ENCODE data around the gene MCL1. TPM values are rescaled to one million over a fixed set of nuclear protein-coding genes. Genes with fewer than 3 reads are reported as not detected.

MCL1 gene
- total and polyA plus RNA-seq, 12 donors: 57.4 to 299 (median 192) TPM

- intact Hi-C loops (cut with DNase I): loop anchor here in 1 of 2 donors (10.0 kb wide), 1 partner anchor 262 kb away; no protein-coding TSS in a partner anchor
- H3K4me3 ChIP-seq: no peak overlapping the region
- WGBS, 4 donors: 27 to 35% (median 31%) methylated on average over 12 to 13 of the region's 13 CpGs
- no peaks in the 10 kb centered on the region for H3K27me3 ChIP-seq
- no peaks in the 10 kb centered on the region for H3K9me3 ChIP-seq (replicated peaks in 1 of 3)
- TF ChIP-seq CTCF (IDR thresholded peaks at IDR 0.05) (no peak), POLR2A (IDR thresholded peaks at IDR 0.05) (peak in 1 of 2 donors; percentile 37)
- no peaks in the 10 kb centered on the region for H3K36me3 ChIP-seq (replicated peaks in 1 of 2)
- H3K27ac ChIP-seq: peak overlapping the region in 4 of 5 donors; percentile 2 to 92 (median 64)
- DNase-seq: peak; percentile 68 to 93 (median 91)
- peaks cover 26 to 40% of the 10 kb centered on the region in 2 donors for H3K4me1 ChIP-seq (replicated peaks in 1 of 2)
Observed at GRCh38 chr1:150552128-150552910, 27.1 kb downstream of the MCL1 start.

GRCh38 chr1:150551784-150552127 lies 27.7 kb downstream of the MCL1 start:
- H3K4me1 ChIP-seq (replicated peaks in 1 of 2): peaks cover 26 to 40% of the 10 kb centered on the region in 2 donors

GRCh38 chr1:150551051-150551783 lies 28.2 kb downstream of the MCL1 start:
- Histone ChIP-seq H3K36me3 (replicated peaks in 1 of 2) (no peaks in the 10 kb centered on the region), H3K27ac (peak overlapping the region in 3 of 5 donors; percentile 9 to 92 (median 74)), H3K27me3 (no peaks in the 10 kb centered on the region), H3K9me3 (replicated peaks in 1 of 3) (no peaks in the 10 kb centered on the region), H3K4me1 (replicated peaks in 1 of 2) (peaks cover 26 to 40% of the 10 kb centered on the region in 2 donors), H3K4me3 (no peak overlapping the region)
- 76 to 77% (median 76%) methylated on average over 8 to 11 of the region's 11 CpGs for WGBS, 4 donors
- no peak for DNase-seq
- intact Hi-C loops (cut with DNase I): loop anchor here in 1 of 2 donors (10.0 kb wide), 1 partner anchor 264 kb away; no protein-coding TSS in a partner anchor
- TF ChIP-seq CTCF (IDR thresholded peaks at IDR 0.05) (no peak), POLR2A (IDR thresholded peaks at IDR 0.05) (no peak)

More at GRCh38 chr1:150551784-150552127, 27.7 kb downstream of the MCL1 start:
- 43 to 80% (median 48%) methylated on average over 1 of the region's 1 CpG for WGBS, 4 donors
- DNase-seq: no peak
- intact Hi-C loops (cut with DNase I): loop anchor here in 1 of 2 donors (10.0 kb wide), 1 partner anchor 263 kb away; no protein-coding TSS in a partner anchor
- H3K36me3 ChIP-seq (replicated peaks in 1 of 2): no peaks in the 10 kb centered on the region
- no peak for TF ChIP-seq POLR2A (IDR thresholded peaks at IDR 0.05)
- no peak for TF ChIP-seq CTCF (IDR thresholded peaks at IDR 0.05)
- H3K4me3 ChIP-seq: no peak overlapping the region
- peak overlapping the region in 3 of 5 donors; percentile 54 to 92 (median 74) for H3K27ac ChIP-seq
- no peaks in the 10 kb centered on the region for H3K9me3 ChIP-seq (replicated peaks in 1 of 3)
- H3K27me3 ChIP-seq: no peaks in the 10 kb centered on the region
